Retina (tissue), 1 donor: ENCODE measurements around the gene EBLN2.

ENCODE experiments used
- DNase-seq: peaks from one replicate; pipeline ENCODE4 v3.0.0-alpha.2; 2016

Gene EBLN2

GRCh38 chr3:73108750-73109149 lies 47.3 kb downstream of the EBLN2 start:
- no peak for DNase-seq

DNA sequence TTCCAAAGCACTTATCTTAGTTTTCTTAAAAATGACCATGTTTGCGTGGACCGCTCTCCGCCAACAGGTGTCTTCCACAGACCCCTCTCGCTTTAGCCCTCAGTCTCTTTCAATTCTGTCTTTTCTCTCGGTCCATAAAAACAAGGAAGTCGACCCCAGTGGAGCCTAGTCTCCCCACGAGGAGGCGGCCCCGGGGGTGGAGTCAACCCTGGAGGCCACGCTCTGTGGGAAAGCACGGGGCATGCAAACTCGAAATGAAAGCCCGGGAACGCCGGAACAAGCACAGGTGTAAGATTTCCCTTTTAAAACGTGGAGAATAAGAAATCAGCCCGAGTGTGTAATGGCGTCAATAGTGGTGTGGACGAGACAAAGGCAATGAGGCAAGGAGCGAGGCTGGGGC lies 49.1 kb downstream of the EBLN2 start:
- no peak for DNase-seq
